Panc1 (cell line): ENCODE data around the gene PRICKLE3. TPM values are rescaled to one million over a fixed set of nuclear protein-coding genes. Genes with fewer than 3 reads are reported as not detected.

Experiments used
- ATAC-seq: fragments of 200-7000 bp; cut with Tn5 transposase; 2 replicates; pipeline ENCODE4 v1.9.1; 2020; ENCODE audit warnings: mild to moderate bottlenecking, moderate library complexity
- BruUV-seq: library from RNA; stranded (reverse); fragments of 400-500 nt; replicated peaks from 2 replicates; lab custom pipeline; 2021; lab: Mats Ljungman, UMichigan
- CTCF ChIA-PET: fragments of 300-600 bp; sonication (Branson Sonifier 250); formaldehyde crosslinking; loops from one replicate; lab custom pipeline; 2022; ENCODE audit warnings: antibody characterized with exemption; lab: Charles Lee
- POLR2A ChIA-PET: fragments of 300-600 bp; sonication (Branson Sonifier 250); formaldehyde crosslinking; loops from one replicate; lab custom pipeline; 2022; ENCODE audit warnings: antibody characterized with exemption; lab: Charles Lee
- DNase-seq: peaks from one replicate; pipeline ENCODE4 v3.0.0-alpha.2; 2010; ENCODE audit warnings: low read depth, low spot score
- H3K27ac ChIP-seq: 2 replicates; pipeline ENCODE4 v1.5.1; 2011; ENCODE audit warnings: mild to moderate bottlenecking, low read length, inconsistent platforms
- H3K27me3 ChIP-seq: fragments of 200-500 bp; sonication (Bioruptor generic); 2 replicates; pipeline ENCODE4 v1.6.0; 2014; ENCODE audit warnings: low read length, inconsistent platforms; ENCODE audit not compliant: control insufficient read depth, insufficient read depth
- H3K36me3 ChIP-seq: fragments of 200-500 bp; sonication (Bioruptor generic); 2 replicates; pipeline ENCODE4 v1.5.1; 2014; ENCODE audit warnings: inconsistent platforms, mild to moderate bottlenecking, low read length, moderate library complexity; ENCODE audit not compliant: control insufficient read depth, insufficient read depth
- H3K4me1 ChIP-seq: 2 replicates; pipeline ENCODE4 v1.5.1; 2011; ENCODE audit warnings: inconsistent platforms, mild to moderate bottlenecking, low read length, moderate library complexity; ENCODE audit not compliant: control insufficient read depth, insufficient read depth
- H3K4me3 ChIP-seq, 2 experiments: 2 replicates each; pipeline ENCODE4 v1.5.1; 2011 to 2012; ENCODE audit warnings: low read depth in 2 of 2, low read length in 2 of 2, mild to moderate bottlenecking in 2 of 2, inconsistent platforms in 1 of 2, moderate library complexity in 1 of 2
- H3K9me3 ChIP-seq: fragments of 200-500 bp; sonication (Bioruptor generic); 2 replicates; pipeline ENCODE4 v1.5.1; 2014; ENCODE audit warnings: low read depth, mild to moderate bottlenecking, inconsistent platforms, low read length, moderate library complexity; ENCODE audit not compliant: control insufficient read depth, insufficient read depth
- POLR2AphosphoS5 ChIP-seq: IDR thresholded peaks from 2 replicates; pipeline ENCODE4 v1.6.1; 2012; ENCODE audit warnings: mild to moderate bottlenecking, low read depth, low read length, moderate library complexity
- SIN3A ChIP-seq: IDR thresholded peaks from 2 replicates; pipeline ENCODE4 v1.6.1; 2012; ENCODE audit warnings: low read depth, mild to moderate bottlenecking, low read length, moderate library complexity, borderline replicate concordance; ENCODE audit not compliant: insufficient read depth
- TCF7L2 ChIP-seq: IDR thresholded peaks from 2 replicates; pipeline ENCODE4 v1.6.1; 2011; ENCODE audit warnings: mild to moderate bottlenecking, low read depth, low read length, inconsistent platforms
- in situ Hi-C: cut with HindIII; loops from 2 replicates; pipeline ENCODE4 v1.10.0; 2016; ENCODE audit warnings: low sequenced_read_pairs, low pct_unique_long_range_greater_than_20kb
- intact Hi-C: fragments of 100-400 bp; cut with micrococcal nuclease; formaldehyde crosslinking; loops from one replicate; pipeline ENCODE4 v1.10.0; 2022; ENCODE audit not compliant: unreplicated experiment
- total RNA-seq: library from RNA; stranded (reverse); gene quantifications from one replicate; pipeline ENCODE4 v1.2.1, GENCODE V29; 2021; ENCODE audit not compliant: unreplicated experiment
- TF ChIP-seq, protein P1 (sequence below): fragments of 450-650 bp; IDR thresholded peaks from 2 replicates; pipeline ENCODE4 v1.5.1; 2017; ENCODE audit warnings: mild to moderate bottlenecking
- TF ChIP-seq, protein P2 (sequence below), 2 experiments: IDR thresholded peaks; 2 replicates each; pipeline ENCODE4 v1.6.1; 2011 to 2012; ENCODE audit warnings: low read depth in 2 of 2, control low read depth in 1 of 2, low read length in 1 of 2, mild to moderate bottlenecking in 1 of 2, moderate library complexity in 1 of 2; ENCODE audit not compliant: insufficient read depth in 1 of 2

The PRICKLE3 gene
- total RNA-seq, 1 experiment from 2014 or later: 40.1 TPM

GRCh38 chrX:49190821-49191573, 4.8 kb upstream of the PRICKLE3 start:
- POLR2A ChIA-PET: interaction anchor here (0.5 to 1.0 kb wide), 7 partner anchors 10 to 1708 kb away, joined by 3 to 5 read pairs (median 4); no protein-coding TSS in a partner anchor
- DNase-seq (peak; percentile 97), ATAC-seq (peak; percentile 89)
- CTCF ChIA-PET: interaction anchor here (0.7 to 1.0 kb wide), 2 partner anchors 35 to 506 kb away, joined by 3 read pairs; no protein-coding TSS in a partner anchor
- no peaks in the 10 kb centered on the region for H3K27me3 ChIP-seq
- TF ChIP-seq, protein P1, sequence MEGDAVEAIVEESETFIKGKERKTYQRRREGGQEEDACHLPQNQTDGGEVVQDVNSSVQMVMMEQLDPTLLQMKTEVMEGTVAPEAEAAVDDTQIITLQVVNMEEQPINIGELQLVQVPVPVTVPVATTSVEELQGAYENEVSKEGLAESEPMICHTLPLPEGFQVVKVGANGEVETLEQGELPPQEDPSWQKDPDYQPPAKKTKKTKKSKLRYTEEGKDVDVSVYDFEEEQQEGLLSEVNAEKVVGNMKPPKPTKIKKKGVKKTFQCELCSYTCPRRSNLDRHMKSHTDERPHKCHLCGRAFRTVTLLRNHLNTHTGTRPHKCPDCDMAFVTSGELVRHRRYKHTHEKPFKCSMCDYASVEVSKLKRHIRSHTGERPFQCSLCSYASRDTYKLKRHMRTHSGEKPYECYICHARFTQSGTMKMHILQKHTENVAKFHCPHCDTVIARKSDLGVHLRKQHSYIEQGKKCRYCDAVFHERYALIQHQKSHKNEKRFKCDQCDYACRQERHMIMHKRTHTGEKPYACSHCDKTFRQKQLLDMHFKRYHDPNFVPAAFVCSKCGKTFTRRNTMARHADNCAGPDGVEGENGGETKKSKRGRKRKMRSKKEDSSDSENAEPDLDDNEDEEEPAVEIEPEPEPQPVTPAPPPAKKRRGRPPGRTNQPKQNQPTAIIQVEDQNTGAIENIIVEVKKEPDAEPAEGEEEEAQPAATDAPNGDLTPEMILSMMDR: no peak
- TF ChIP-seq, protein P2, sequence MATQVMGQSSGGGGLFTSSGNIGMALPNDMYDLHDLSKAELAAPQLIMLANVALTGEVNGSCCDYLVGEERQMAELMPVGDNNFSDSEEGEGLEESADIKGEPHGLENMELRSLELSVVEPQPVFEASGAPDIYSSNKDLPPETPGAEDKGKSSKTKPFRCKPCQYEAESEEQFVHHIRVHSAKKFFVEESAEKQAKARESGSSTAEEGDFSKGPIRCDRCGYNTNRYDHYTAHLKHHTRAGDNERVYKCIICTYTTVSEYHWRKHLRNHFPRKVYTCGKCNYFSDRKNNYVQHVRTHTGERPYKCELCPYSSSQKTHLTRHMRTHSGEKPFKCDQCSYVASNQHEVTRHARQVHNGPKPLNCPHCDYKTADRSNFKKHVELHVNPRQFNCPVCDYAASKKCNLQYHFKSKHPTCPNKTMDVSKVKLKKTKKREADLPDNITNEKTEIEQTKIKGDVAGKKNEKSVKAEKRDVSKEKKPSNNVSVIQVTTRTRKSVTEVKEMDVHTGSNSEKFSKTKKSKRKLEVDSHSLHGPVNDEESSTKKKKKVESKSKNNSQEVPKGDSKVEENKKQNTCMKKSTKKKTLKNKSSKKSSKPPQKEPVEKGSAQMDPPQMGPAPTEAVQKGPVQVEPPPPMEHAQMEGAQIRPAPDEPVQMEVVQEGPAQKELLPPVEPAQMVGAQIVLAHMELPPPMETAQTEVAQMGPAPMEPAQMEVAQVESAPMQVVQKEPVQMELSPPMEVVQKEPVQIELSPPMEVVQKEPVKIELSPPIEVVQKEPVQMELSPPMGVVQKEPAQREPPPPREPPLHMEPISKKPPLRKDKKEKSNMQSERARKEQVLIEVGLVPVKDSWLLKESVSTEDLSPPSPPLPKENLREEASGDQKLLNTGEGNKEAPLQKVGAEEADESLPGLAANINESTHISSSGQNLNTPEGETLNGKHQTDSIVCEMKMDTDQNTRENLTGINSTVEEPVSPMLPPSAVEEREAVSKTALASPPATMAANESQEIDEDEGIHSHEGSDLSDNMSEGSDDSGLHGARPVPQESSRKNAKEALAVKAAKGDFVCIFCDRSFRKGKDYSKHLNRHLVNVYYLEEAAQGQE (IDR thresholded peaks at IDR 0.05; ENCODE audit: insufficient read depth in 1 of 2, low read depth in 2 of 2, low read length in 1 of 2): no peak
- TF ChIP-seq SIN3A: 0 out of 2 replicates have a peak, but pooled peaks have one; percentile 71
- peak; percentile 76 for TF ChIP-seq POLR2AphosphoS5
- peak; percentile 97 for TF ChIP-seq TCF7L2
- H3K27ac ChIP-seq: peak overlapping the region; percentile 85
- no TSS peak for BruUV-seq
- intact Hi-C loops (loop anchor here (5.0 kb wide), 1 partner anchor 86 kb away; no protein-coding TSS in a partner anchor), in situ Hi-C loops (no loop called here)
- H3K4me3 ChIP-seq: peak overlapping the region; percentile 74 to 75
- no peaks in the 10 kb centered on the region for H3K36me3 ChIP-seq
- no peaks in the 10 kb centered on the region for H3K9me3 ChIP-seq
- H3K4me1 ChIP-seq: peaks cover 21% of the 10 kb centered on the region

GRCh38 chrX:49189606-49190005, 3.4 kb upstream of the PRICKLE3 start:
- intact Hi-C loops (loop anchor here (5.0 kb wide), 1 partner anchor 88 kb away; no protein-coding TSS in a partner anchor), in situ Hi-C loops (no loop called here)
- Histone ChIP-seq H3K27me3 (no peaks in the 10 kb centered on the region), H3K27ac (peak overlapping the region; percentile 84), H3K4me3 (peak overlapping the region; percentile 48 to 63), H3K9me3 (no peaks in the 10 kb centered on the region), H3K36me3 (no peaks in the 10 kb centered on the region), H3K4me1 (peaks cover 21% of the 10 kb centered on the region)
- POLR2A ChIA-PET: interaction anchor here (0.5 to 0.6 kb wide), 2 partner anchors 18 to 64 kb away, joined by 4 to 5 read pairs; partner anchors contain the start of gene PLP2
- ATAC-seq (no peak), DNase-seq (no peak)
- TF ChIP-seq, protein P2 (IDR thresholded peaks at IDR 0.05; ENCODE audit: insufficient read depth in 1 of 2, low read depth in 2 of 2, low read length in 1 of 2): no peak
- TF ChIP-seq TCF7L2: no peak
- TF ChIP-seq POLR2AphosphoS5: no peak
- no peak for TF ChIP-seq SIN3A
- TF ChIP-seq, protein P1: no peak
- BruUV-seq: TSS peak; percentile 74
- CTCF ChIA-PET: no interaction called here
